ENCODE measurements around the gene CACNA1C. TPM values are rescaled to one million over a fixed set of nuclear protein-coding genes. Genes with fewer than 3 reads are reported as not detected.

The CACNA1C gene
- total and polyA plus RNA-seq, 2 of the 4 experiments (the other 2 are of a cell fraction) = 1.6 to 2.6 TPM

- ChIA-PET POLR2A (ENCODE audit: unreplicated experiment) (no interaction called here), CTCF (interaction anchor here (0.7 kb wide), 1 partner anchor 21 kb away, joined by 4 read pairs; no protein-coding TSS in a partner anchor)
- H4K91ac ChIP-seq (ENCODE audit: insufficient read depth, low read depth, low read length) = peak overlapping the region; percentile 73
- peaks cover 4% of the 10 kb centered on the region; the same call in 1 of the 2 replicates for H3K36me3 ChIP-seq (ENCODE audit: control insufficient read depth, insufficient read depth, low read length)
- peak overlapping the region; percentile 83 for H3K14ac ChIP-seq (replicated peaks; ENCODE audit: low read depth, low read length)
- H3K4me1 ChIP-seq (ENCODE audit: control insufficient read depth, insufficient read depth, low read length) = peaks cover 11% of the 10 kb centered on the region
- peak overlapping the region; percentile 44; the same call in 1 of the 2 replicates for H3K4me2 ChIP-seq (ENCODE audit: low read depth, low read length)
- intact Hi-C loops (cut with micrococcal nuclease) (no loop called here), in situ Hi-C loops (cut with MboI; ENCODE audit: low sequenced_read_pairs) (no loop called here), dilution Hi-C loops (cut with HindIII; ENCODE audit: low sequenced_read_pairs, unreplicated experiment) (no loop called here)
- H4K20me1 ChIP-seq (ENCODE audit: insufficient read depth, low read length) = no peaks in the 10 kb centered on the region
- peak overlapping the region; percentile 86 for H4K5ac ChIP-seq (ENCODE audit: low read depth, low read length)
- H2BK20ac ChIP-seq (ENCODE audit: low read depth, low read length) = peak overlapping the region; percentile 44
- no peak for DNase-seq
- peak overlapping the region; percentile 88 for H3K4ac ChIP-seq (ENCODE audit: low read depth, low read length)
- peak overlapping the region; percentile 17 to 72; a peak in 3 of 4 replicates for H4K8ac ChIP-seq (ENCODE audit: low read depth in 2 of 2, low read length in 2 of 2)
- H3K79me1 ChIP-seq (ENCODE audit: low read depth in 1 of 2, low read length in 2 of 2) = peaks cover 0 to 6% of the 10 kb centered on the region in 2 experiments; a peak in 1 of 4 replicates
- H3K27me3 ChIP-seq (ENCODE audit: control insufficient read depth, insufficient read depth, low read length) = no peaks in the 10 kb centered on the region
- WGBS, 2 experiments (ENCODE audit: extremely low coverage in 2 of 2, insufficient read length in 1 of 2) = no CpG with 5 or more reads among the region's 4 CpGs
- no peak overlapping the region for H2AK9ac ChIP-seq (replicated peaks; ENCODE audit: low read depth, low read length, poor library complexity)
- H2BK120ac ChIP-seq (ENCODE audit: low read depth, low read length) = peak overlapping the region; percentile 79
- no peak for TF ChIP-seq SMC3 (IDR thresholded peaks at IDR 0.05; ENCODE audit: low read depth, low read length)
- TF ChIP-seq RFX5 (IDR thresholded peaks at IDR 0.05; ENCODE audit: low read depth, low read length) = no peak
- no peak for TF ChIP-seq CEBPB (IDR thresholded peaks at IDR 0.05; ENCODE audit: low read depth, low read length)
- TF ChIP-seq USF2 (IDR thresholded peaks at IDR 0.05; ENCODE audit: low read depth, low read length) = no peak
- no peak for TF ChIP-seq POLR2A (IDR thresholded peaks at IDR 0.05; ENCODE audit: low read depth, low read length)
- no peak for TF ChIP-seq CTCF (conservative IDR thresholded peaks at IDR 0.05; ENCODE audit: low read depth, low read length)
- TF ChIP-seq, protein P1, sequence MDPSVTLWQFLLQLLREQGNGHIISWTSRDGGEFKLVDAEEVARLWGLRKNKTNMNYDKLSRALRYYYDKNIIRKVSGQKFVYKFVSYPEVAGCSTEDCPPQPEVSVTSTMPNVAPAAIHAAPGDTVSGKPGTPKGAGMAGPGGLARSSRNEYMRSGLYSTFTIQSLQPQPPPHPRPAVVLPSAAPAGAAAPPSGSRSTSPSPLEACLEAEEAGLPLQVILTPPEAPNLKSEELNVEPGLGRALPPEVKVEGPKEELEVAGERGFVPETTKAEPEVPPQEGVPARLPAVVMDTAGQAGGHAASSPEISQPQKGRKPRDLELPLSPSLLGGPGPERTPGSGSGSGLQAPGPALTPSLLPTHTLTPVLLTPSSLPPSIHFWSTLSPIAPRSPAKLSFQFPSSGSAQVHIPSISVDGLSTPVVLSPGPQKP (IDR thresholded peaks at IDR 0.05; ENCODE audit: borderline replicate concordance, low read depth, low read length) = no peak
- TF ChIP-seq RCOR1 (IDR thresholded peaks at IDR 0.05; ENCODE audit: insufficient replicate concordance, low read length) = no peak
- TF ChIP-seq NFE2L2 (IDR thresholded peaks at IDR 0.05; ENCODE audit: low read depth, low read length) = no peak
- no peak for TF ChIP-seq CHD1 (IDR thresholded peaks at IDR 0.05; ENCODE audit: low read depth, low read length)
- TF ChIP-seq MAZ (IDR thresholded peaks at IDR 0.05; ENCODE audit: borderline replicate concordance, low read depth, low read length) = no peak
- ATAC-seq (ENCODE audit: low read depth) = no peak
- H3K27ac ChIP-seq (ENCODE audit: insufficient read depth, low read length) = no peak overlapping the region; the same call in 1 of the 2 replicates
- H3K56ac ChIP-seq (ENCODE audit: extremely low read depth, insufficient read depth, low read length) = no peak overlapping the region
- H3K4me3 ChIP-seq (ENCODE audit: insufficient read depth, low read depth, low read length) = no peak overlapping the region
- no peaks in the 10 kb centered on the region for H3K9me3 ChIP-seq (ENCODE audit: control insufficient read depth, insufficient read depth, low read length)
- H3K9me1 ChIP-seq (ENCODE audit: insufficient read depth, low read length) = peaks cover 26% of the 10 kb centered on the region
- peak overlapping the region; percentile 45 for H2BK5ac ChIP-seq (ENCODE audit: low read depth, low read length, poor library complexity, severe bottlenecking)
- BruUV-seq (replicated peaks) = no TSS peak
- H2AK5ac ChIP-seq (ENCODE audit: low read depth, low read length) = peak overlapping the region; percentile 68; the same call in 1 of the 2 replicates
- H2AFZ ChIP-seq (replicated peaks; ENCODE audit: low read length, poor library complexity) = peak overlapping the region; percentile 79
- peak overlapping the region; percentile 75 for H3K18ac ChIP-seq (ENCODE audit: low read depth, low read length)
- H3K23ac ChIP-seq (ENCODE audit: low read depth, low read length) = peak overlapping the region; percentile 16; the same call in 1 of the 2 replicates
- peak overlapping the region; percentile 14; the same call in 1 of the 2 replicates for H3K9ac ChIP-seq (ENCODE audit: low read depth, low read length)
- H2BK15ac ChIP-seq (ENCODE audit: low read depth, low read length) = peak overlapping the region; percentile 88; the same call in 1 of the 3 replicates
Observed at GRCh38 chr12:2194571-2194970, 141.8 kb downstream of the CACNA1C start.

All from IMR-90 (cell line).